Esophagus muscularis mucosa (tissue), 4 donors: ENCODE measurements around the gene NEURL4. TPM values are rescaled to one million over a fixed set of nuclear protein-coding genes. Genes with fewer than 3 reads are reported as not detected.

Experiments used
- DNase-seq: peaks from one replicate; pipeline ENCODE4 v3.0.0-alpha.2; 2017; ENCODE audit errors: extremely low spot score
- H3K27ac ChIP-seq, 4 donors: fragments of 200-600 bp; sonication (generic); replicated peaks in 1 of 4; 1 replicate in 3 of 4; 2 replicates in 1 of 4; pipeline ENCODE4 v1.5.1; 2016 to 2019; ENCODE audit warnings: mild to moderate bottlenecking in 1 of 4
- H3K27me3 ChIP-seq, 4 donors: fragments of 200-600 bp; sonication (generic); one replicate each; pipeline versions ENCODE4 v1.5.1 to v1.6.0; 2016 to 2019
- H3K36me3 ChIP-seq, 4 donors: fragments of 200-600 bp; sonication (generic); one replicate each; pipeline ENCODE4 v1.5.1; 2016 to 2019
- H3K4me1 ChIP-seq, 4 donors: fragments of 200-600 bp; sonication (generic); one replicate each; pipeline ENCODE4 v1.5.1; 2016 to 2019
- H3K4me3 ChIP-seq, 4 donors: fragments of 200-600 bp; sonication (generic); 1 replicate in 2 of 4; 2 replicates in 2 of 4; pipeline ENCODE4 v1.5.1; 2016 to 2019; ENCODE audit warnings: mild to moderate bottlenecking in 4 of 4, moderate library complexity in 1 of 4
- H3K9me3 ChIP-seq, 4 donors: fragments of 200-600 bp; sonication (generic); 1 replicate in 3 of 4; 2 replicates in 1 of 4; pipeline ENCODE4 v1.5.1; 2016 to 2019
- CTCF ChIP-seq, 3 experiments: fragments of 200-600 bp in 2 of 3; fragments of 450-650 bp in 1 of 3; sonication (generic) in 2 of 3; IDR thresholded peaks; one replicate each; pipeline ENCODE4 v1.5.1; 2017 to 2019; ENCODE audit warnings: antibody characterized with exemption in 3 of 3, mild to moderate bottlenecking in 2 of 3, moderate library complexity in 1 of 3
- EP300 ChIP-seq: sonication (generic); formaldehyde crosslinking; IDR thresholded peaks from one replicate; pipeline ENCODE4 v1.6.1; 2017; ENCODE audit warnings: antibody characterized with exemption
- POLR2A ChIP-seq: fragments of 450-650 bp; IDR thresholded peaks from one replicate; pipeline ENCODE4 v1.6.1; 2017; ENCODE audit warnings: antibody characterized with exemption, moderate library complexity, mild to moderate bottlenecking, low read depth
- POLR2AphosphoS5 ChIP-seq, 2 donors: sonication (generic); formaldehyde crosslinking; IDR thresholded peaks; one replicate each; pipeline ENCODE4 v1.6.1; 2017; ENCODE audit warnings: antibody characterized with exemption in 2 of 2
- WGBS: methylation state at CpG from one replicate; pipeline ENCODE4 v1.1.5; 2018; 5-methylcytosine and 5-hydroxymethylcytosine counted together
- intact Hi-C: fragments of 100-400 bp; cut with DNase I; formaldehyde crosslinking; loops from one replicate; pipeline ENCODE4 v1.15.1; 2023
- total RNA-seq, 4 donors: library from RNA; depleted of rRNA; stranded (reverse); fragments of >200 nt; gene quantifications; one replicate each; pipeline versions ENCODE4 v1.1.0 to v1.2.1, GENCODE V29; 2016

NEURL4 gene
- total RNA-seq, 4 donors from 2014 or later: 13.9 to 27.0 (median 20.6) TPM

GRCh38 chr17:7332111-7332510 is 3.0 kb upstream of the NEURL4 start:
- intact Hi-C loops: no loop called here
- H3K4me3 ChIP-seq: no peak overlapping the region
- TF ChIP-seq POLR2AphosphoS5 (IDR thresholded peaks at IDR 0.05) (no peak), POLR2A (no peak), CTCF (IDR thresholded peaks at IDR 0.05) (no peak), EP300 (no peak)
- no peaks in the 10 kb centered on the region for H3K9me3 ChIP-seq
- 52% methylated on average over 7 of the region's 7 CpGs for WGBS
- H3K27ac ChIP-seq: no peak overlapping the region
- peaks cover 0 to 6% (median 3%) of the 10 kb centered on the region in 4 donors for H3K36me3 ChIP-seq
- H3K4me1 ChIP-seq: peaks cover 16 to 29% (median 23%) of the 10 kb centered on the region in 4 donors
- H3K27me3 ChIP-seq: peaks cover 0 to 42% (median 7%) of the 10 kb centered on the region in 4 donors
- no peak for DNase-seq

GRCh38 chr17:7330638-7331015 is 1.5 kb upstream of the NEURL4 start:
- H3K27me3 ChIP-seq: peaks cover 0 to 27% (median 2%) of the 10 kb centered on the region in 4 donors
- peak overlapping the region; percentile 75 to 89 (median 84) for H3K4me3 ChIP-seq
- no peaks in the 10 kb centered on the region for H3K9me3 ChIP-seq
- peak overlapping the region; percentile 92 to 93 (median 92) for H3K27ac ChIP-seq
- H3K36me3 ChIP-seq: peaks cover 0 to 21% (median 15%) of the 10 kb centered on the region in 4 donors
- peaks cover 16 to 29% (median 24%) of the 10 kb centered on the region in 4 donors for H3K4me1 ChIP-seq
- 84% methylated on average over 5 of the region's 13 CpGs for WGBS
- TF ChIP-seq POLR2A (no peak), CTCF (IDR thresholded peaks at IDR 0.05) (no peak), EP300 (no peak)
- intact Hi-C loops: no loop called here
- no peak for DNase-seq

GRCh38 chr17:7329997-7330637 is 982 bp upstream of the NEURL4 start:
- H3K27me3 ChIP-seq: peaks cover 0 to 22% (median 0%) of the 10 kb centered on the region in 4 donors
- 0% methylated on average over 6 of the region's 34 CpGs for WGBS
- peaks cover 0 to 26% (median 20%) of the 10 kb centered on the region in 4 donors for H3K36me3 ChIP-seq
- peak overlapping the region; percentile 92 to 93 (median 92) for H3K27ac ChIP-seq
- peak overlapping the region; percentile 75 to 89 (median 84) for H3K4me3 ChIP-seq
- no peaks in the 10 kb centered on the region for H3K9me3 ChIP-seq
- intact Hi-C loops: no loop called here
- peaks cover 16 to 29% (median 24%) of the 10 kb centered on the region in 4 donors for H3K4me1 ChIP-seq
- TF ChIP-seq POLR2A (no peak), CTCF (IDR thresholded peaks at IDR 0.05) (no peak), POLR2AphosphoS5 (IDR thresholded peaks at IDR 0.05) (no peak)
- no peak for DNase-seq

- peaks cover 0 to 32% (median 26%) of the 10 kb centered on the region in 4 donors for H3K36me3 ChIP-seq
- DNase-seq: peak; percentile 99
- under 1% methylated on average over 23 of the region's 43 CpGs for WGBS
- peak overlapping the region; percentile 75 to 89 (median 84) for H3K4me3 ChIP-seq
- H3K27me3 ChIP-seq: peaks cover 0 to 16% (median 0%) of the 10 kb centered on the region in 4 donors
- H3K27ac ChIP-seq: peak overlapping the region; percentile 92 to 93 (median 92)
- TF ChIP-seq EP300: no peak
- peak in 1 of 3 experiments; percentile 3 for TF ChIP-seq CTCF (IDR thresholded peaks at IDR 0.05)
- peak; percentile 64 for TF ChIP-seq POLR2A
- peak; percentile 95 for TF ChIP-seq POLR2AphosphoS5 (IDR thresholded peaks at IDR 0.05)
- intact Hi-C loops: no loop called here
- H3K4me1 ChIP-seq: peaks cover 16 to 29% (median 24%) of the 10 kb centered on the region in 4 donors
- H3K9me3 ChIP-seq: no peaks in the 10 kb centered on the region
Observed at GRCh38 chr17:7329374-7329996, 350 bp upstream of the NEURL4 start.
